ENCODE measurements around the gene ZNRF4. TPM values are rescaled to one million over a fixed set of nuclear protein-coding genes. Genes with fewer than 3 reads are reported as not detected.

The ZNRF4 gene
- total and polyA plus RNA-seq, 7 experiments from 2014 or later: not detected

DNA sequence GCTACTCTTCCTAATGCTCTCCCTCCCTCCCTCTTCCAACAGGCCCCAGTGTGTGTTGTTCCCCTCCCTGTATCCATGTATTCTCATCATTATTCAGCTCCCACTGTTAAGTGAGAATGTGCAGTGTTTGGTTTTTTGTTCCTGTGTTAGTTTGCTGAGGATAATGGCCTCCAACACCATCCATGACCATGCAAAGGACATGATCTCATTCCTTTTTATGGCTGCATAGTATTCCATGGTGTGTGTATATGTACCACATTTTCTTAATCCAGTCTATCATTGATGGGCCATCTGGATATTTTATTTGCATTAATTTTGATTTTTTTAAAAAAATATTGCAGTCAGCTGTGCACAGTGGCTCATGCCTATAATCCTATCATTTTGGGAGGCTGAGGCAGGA is 15.8 kb upstream of the ZNRF4 start:
- CTCF ChIA-PET: no interaction called here
- no peak overlapping the region for H3K4me3 Mint-ChIP-seq

DNA sequence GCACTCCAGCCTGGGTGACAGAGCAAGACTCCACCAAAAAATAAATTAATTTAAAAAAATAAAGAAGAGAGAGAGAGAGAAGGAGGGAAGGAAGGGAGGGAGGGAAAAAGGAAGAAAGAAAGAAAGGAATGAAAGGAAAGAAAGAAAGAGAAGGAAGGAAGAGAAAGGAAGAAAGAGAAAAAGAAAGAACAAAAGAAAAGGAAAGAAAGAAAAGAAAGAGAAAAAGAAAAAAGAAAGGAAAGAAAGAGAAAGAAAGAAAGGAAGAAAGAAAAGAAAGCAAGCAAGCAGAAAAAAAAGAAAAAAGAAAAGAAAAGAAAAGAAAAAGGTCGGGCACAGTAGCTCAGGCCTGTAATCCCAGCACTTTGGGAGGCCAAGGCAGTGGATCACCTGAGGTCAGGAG is 14.9 kb upstream of the ZNRF4 start:
- CTCF ChIA-PET: no interaction called here
- Histone ChIP-seq H3K4me3 (ENCODE audit: low read length) (no peak overlapping the region), H3K27ac (ENCODE audit: low read depth, low read length) (no peak overlapping the region), H3K27me3 (ENCODE audit: control insufficient read depth in 2 of 2, insufficient read depth in 2 of 2, low read length in 2 of 2) (no peaks in the 10 kb centered on the region), H3K9me3 (ENCODE audit: control insufficient read depth in 2 of 3, low read length in 3 of 3) (no peaks in the 10 kb centered on the region), H3K36me3 (ENCODE audit: control insufficient read depth in 2 of 3, insufficient read depth in 3 of 3, low read length in 3 of 3) (no peaks in the 10 kb centered on the region), H3K4me1 (ENCODE audit: control insufficient read depth in 2 of 2, insufficient read depth in 2 of 2, low read length in 2 of 2) (no peaks in the 10 kb centered on the region)
- ATAC-seq (no peak), DNase-seq (no peak)
- peaks cover 0 to 1% (median 0%) of the 10 kb centered on the region in 7 donors for H3K4me1 Mint-ChIP-seq
- H3K9me3 Mint-ChIP-seq: peaks cover 0 to 8% (median 0%) of the 10 kb centered on the region in 11 donors
- no peak overlapping the region for H3K4me3 Mint-ChIP-seq
- intact Hi-C loops (cut with micrococcal nuclease): no loop called here
- POLR2A ChIA-PET: no interaction called here
- H3K27ac Mint-ChIP-seq: no peak overlapping the region
- H3K36me3 Mint-ChIP-seq: no peaks in the 10 kb centered on the region
- peaks cover 9 to 51% (median 37%) of the 10 kb centered on the region in 5 donors for H3K27me3 Mint-ChIP-seq

More for the DNA sequence above, 15.8 kb upstream of the ZNRF4 start:
- no peaks in the 10 kb centered on the region for H3K36me3 ChIP-seq (ENCODE audit: control insufficient read depth in 2 of 3, insufficient read depth in 3 of 3, low read length in 3 of 3)
- H3K9me3 ChIP-seq (ENCODE audit: control insufficient read depth in 2 of 3, low read length in 3 of 3): no peaks in the 10 kb centered on the region
- no peak overlapping the region for H3K4me3 ChIP-seq (ENCODE audit: low read length)
- Mint-ChIP-seq H3K27ac (no peak overlapping the region), H3K4me1 (peaks cover 0 to 1% (median 0%) of the 10 kb centered on the region in 7 donors), H3K27me3 (peaks cover 9 to 44% (median 35%) of the 10 kb centered on the region in 5 donors), H3K36me3 (no peaks in the 10 kb centered on the region), H3K9me3 (peaks cover 0 to 9% (median 0%) of the 10 kb centered on the region in 11 donors)
- POLR2A ChIA-PET: no interaction called here
- DNase-seq (no peak), ATAC-seq (no peak)
- H3K4me1 ChIP-seq (ENCODE audit: control insufficient read depth in 2 of 2, insufficient read depth in 2 of 2, low read length in 2 of 2): no peaks in the 10 kb centered on the region
- no peak overlapping the region for H3K27ac ChIP-seq (ENCODE audit: low read depth, low read length)
- no peaks in the 10 kb centered on the region for H3K27me3 ChIP-seq (ENCODE audit: control insufficient read depth in 2 of 2, insufficient read depth in 2 of 2, low read length in 2 of 2)
- intact Hi-C loops (cut with micrococcal nuclease): no loop called here

DNA sequence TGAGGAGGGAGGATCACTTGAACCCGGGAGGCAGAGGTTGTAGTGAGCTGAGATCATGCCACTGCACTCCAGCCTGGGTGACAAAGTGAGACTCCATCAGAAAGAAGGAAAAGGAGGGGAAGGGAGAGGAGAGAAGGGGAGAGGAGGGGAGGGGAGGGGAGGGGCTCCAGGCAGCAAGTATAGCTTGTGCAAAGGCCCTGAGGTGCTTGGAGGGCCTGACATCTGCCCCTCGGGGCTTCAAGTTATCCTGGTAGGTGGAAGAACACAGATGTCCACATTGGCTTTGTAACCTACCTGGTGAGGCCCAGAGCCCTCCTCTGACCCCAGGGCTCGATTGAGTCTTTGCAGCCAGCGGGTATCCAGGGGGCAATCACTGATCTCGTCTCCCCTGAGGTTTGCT is 11.5 kb upstream of the ZNRF4 start:
- no peaks in the 10 kb centered on the region for H3K36me3 Mint-ChIP-seq
- no peaks in the 10 kb centered on the region for H3K27me3 ChIP-seq (ENCODE audit: control insufficient read depth in 2 of 2, insufficient read depth in 2 of 2, low read length in 2 of 2)
- H3K27ac Mint-ChIP-seq: no peak overlapping the region
- H3K27ac ChIP-seq (ENCODE audit: low read depth, low read length): no peak overlapping the region
- ChIA-PET CTCF (no interaction called here), POLR2A (no interaction called here)
- no peaks in the 10 kb centered on the region for H3K4me1 ChIP-seq (ENCODE audit: control insufficient read depth in 2 of 2, insufficient read depth in 2 of 2, low read length in 2 of 2)
- no peak overlapping the region for H3K4me3 ChIP-seq (ENCODE audit: low read length)
- no peak overlapping the region for H3K4me3 Mint-ChIP-seq
- ATAC-seq (no peak), DNase-seq (no peak)
- intact Hi-C loops (cut with micrococcal nuclease): no loop called here
- H3K36me3 ChIP-seq (ENCODE audit: control insufficient read depth in 2 of 3, insufficient read depth in 3 of 3, low read length in 3 of 3): no peaks in the 10 kb centered on the region
- peaks cover 0 to 43% (median 36%) of the 10 kb centered on the region in 5 donors for H3K27me3 Mint-ChIP-seq
- no peaks in the 10 kb centered on the region for H3K4me1 Mint-ChIP-seq
- H3K9me3 ChIP-seq (ENCODE audit: control insufficient read depth in 2 of 3, low read length in 3 of 3): no peaks in the 10 kb centered on the region
- peaks cover 0 to 8% (median 0%) of the 10 kb centered on the region in 11 donors for H3K9me3 Mint-ChIP-seq

DNA sequence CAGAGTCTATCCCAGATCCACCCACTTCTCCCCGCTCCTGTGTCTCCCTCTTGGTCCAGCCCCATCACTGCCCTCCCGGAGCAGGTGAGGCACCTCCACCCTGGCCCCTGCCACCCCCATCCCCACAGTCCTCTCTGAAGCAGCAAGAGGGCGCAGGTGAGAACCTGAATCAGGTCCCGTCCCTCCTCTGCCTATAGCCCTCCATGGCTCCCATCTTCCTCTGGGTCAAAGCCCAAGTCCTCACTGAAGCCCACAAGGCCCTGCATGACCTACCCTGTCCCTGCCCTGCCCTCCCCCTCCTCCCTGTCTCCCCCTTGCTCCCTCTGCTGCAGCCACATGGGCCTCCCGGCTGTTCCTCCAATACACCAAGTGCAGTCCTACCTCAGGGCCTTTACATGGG is 10.8 kb upstream of the ZNRF4 start:
- no peak overlapping the region for H3K27ac Mint-ChIP-seq
- Histone ChIP-seq H3K4me3 (ENCODE audit: low read length) (no peak overlapping the region), H3K36me3 (ENCODE audit: control insufficient read depth in 2 of 3, insufficient read depth in 3 of 3, low read length in 3 of 3) (no peaks in the 10 kb centered on the region), H3K27me3 (ENCODE audit: control insufficient read depth in 2 of 2, insufficient read depth in 2 of 2, low read length in 2 of 2) (no peaks in the 10 kb centered on the region), H3K27ac (ENCODE audit: low read depth, low read length) (no peak overlapping the region), H3K9me3 (ENCODE audit: control insufficient read depth in 2 of 3, low read length in 3 of 3) (no peaks in the 10 kb centered on the region), H3K4me1 (ENCODE audit: control insufficient read depth in 2 of 2, insufficient read depth in 2 of 2, low read length in 2 of 2) (no peaks in the 10 kb centered on the region)
- H3K36me3 Mint-ChIP-seq: no peaks in the 10 kb centered on the region
- no peak for ATAC-seq
- H3K27me3 Mint-ChIP-seq: peaks cover 0 to 45% (median 33%) of the 10 kb centered on the region in 5 donors
- peaks cover 0 to 7% (median 0%) of the 10 kb centered on the region in 11 donors for H3K9me3 Mint-ChIP-seq
- no peaks in the 10 kb centered on the region for H3K4me1 Mint-ChIP-seq
- no peak for DNase-seq
- intact Hi-C loops (cut with micrococcal nuclease): no loop called here
- ChIA-PET POLR2A (no interaction called here), CTCF (no interaction called here)
- no peak overlapping the region for H3K4me3 Mint-ChIP-seq

DNA sequence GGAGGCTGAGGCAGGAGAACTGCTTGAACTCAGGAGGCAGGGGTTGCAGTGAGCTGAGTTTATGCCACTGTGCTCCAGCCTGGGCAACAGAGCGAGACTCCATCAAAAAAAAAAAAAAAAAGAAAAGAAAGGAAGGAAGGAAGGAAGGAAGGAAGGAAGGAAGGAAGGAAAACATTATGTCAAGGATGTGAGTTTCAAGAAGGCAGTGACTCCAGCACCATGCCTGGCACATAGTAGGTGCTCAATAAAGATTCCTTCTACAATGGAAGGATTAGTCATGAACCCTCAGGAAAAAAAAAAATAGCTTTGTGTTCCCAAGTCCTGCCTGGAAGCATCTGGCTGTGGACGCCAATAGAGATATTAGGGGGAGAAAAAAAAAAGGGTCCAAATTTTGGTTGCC is 10.1 kb upstream of the ZNRF4 start:
- no peaks in the 10 kb centered on the region for H3K9me3 ChIP-seq (ENCODE audit: control insufficient read depth in 2 of 3, low read length in 3 of 3)
- ATAC-seq: no peak
- H3K27me3 ChIP-seq (ENCODE audit: control insufficient read depth in 2 of 2, insufficient read depth in 2 of 2, low read length in 2 of 2): no peaks in the 10 kb centered on the region
- CTCF ChIA-PET: no interaction called here
- Mint-ChIP-seq H3K27me3 (peaks cover 0 to 52% (median 38%) of the 10 kb centered on the region in 5 donors), H3K36me3 (no peaks in the 10 kb centered on the region), H3K9me3 (peaks cover 0 to 7% (median 0%) of the 10 kb centered on the region in 11 donors), H3K4me3 (no peak overlapping the region), H3K27ac (no peak overlapping the region), H3K4me1 (no peaks in the 10 kb centered on the region)
- DNase-seq: no peak
- no peaks in the 10 kb centered on the region for H3K4me1 ChIP-seq (ENCODE audit: control insufficient read depth in 2 of 2, insufficient read depth in 2 of 2, low read length in 2 of 2)
- H3K36me3 ChIP-seq (ENCODE audit: control insufficient read depth in 2 of 3, insufficient read depth in 3 of 3, low read length in 3 of 3): no peaks in the 10 kb centered on the region
- no peak overlapping the region for H3K4me3 ChIP-seq (ENCODE audit: low read length)
- H3K27ac ChIP-seq (ENCODE audit: low read depth, low read length): no peak overlapping the region
- POLR2A ChIA-PET: no interaction called here
- intact Hi-C loops (cut with micrococcal nuclease): no loop called here

DNA sequence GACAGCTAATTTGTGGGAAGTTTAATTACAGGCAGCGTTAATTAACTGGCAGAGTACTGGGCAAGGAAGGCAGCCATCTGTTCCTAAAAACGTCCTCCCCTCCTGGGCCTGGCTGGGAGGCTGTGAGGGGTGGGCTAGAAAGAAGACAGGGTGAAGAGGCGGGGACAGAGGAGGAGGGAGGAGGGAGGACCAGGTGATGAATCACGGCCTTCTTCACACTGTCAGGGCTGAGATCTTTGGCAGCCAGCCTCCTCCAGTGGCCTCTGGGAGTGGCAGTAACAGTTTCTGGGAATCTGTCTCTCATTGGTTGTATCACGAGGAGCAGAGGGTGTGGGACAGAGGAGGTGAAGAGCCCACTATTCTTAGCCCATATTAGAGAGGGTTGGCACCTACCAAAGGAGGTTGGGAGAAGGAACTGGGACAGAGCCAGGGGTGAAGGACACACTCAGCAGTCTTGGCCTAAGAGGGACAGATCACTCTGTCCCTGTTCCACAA is 9.6 kb upstream of the ZNRF4 start:
- intact Hi-C loops (cut with micrococcal nuclease): no loop called here
- H3K9me3 Mint-ChIP-seq: peaks cover 0 to 5% (median 0%) of the 10 kb centered on the region in 11 donors
- ChIA-PET CTCF (interaction anchor here (0.8 kb wide), 1 partner anchor 382 kb away, joined by 3 read pairs; no protein-coding TSS in a partner anchor), POLR2A (no interaction called here)
- H3K27me3 ChIP-seq (ENCODE audit: control insufficient read depth in 2 of 2, insufficient read depth in 2 of 2, low read length in 2 of 2): no peaks in the 10 kb centered on the region
- H3K27ac Mint-ChIP-seq: no peak overlapping the region
- no peaks in the 10 kb centered on the region for H3K9me3 ChIP-seq (ENCODE audit: control insufficient read depth in 2 of 3, low read length in 3 of 3)
- no peaks in the 10 kb centered on the region for H3K36me3 Mint-ChIP-seq
- H3K4me3 Mint-ChIP-seq: no peak overlapping the region
- no peak for ATAC-seq
- no peak overlapping the region for H3K27ac ChIP-seq (ENCODE audit: low read depth, low read length)
- H3K27me3 Mint-ChIP-seq: peaks cover 0 to 50% (median 40%) of the 10 kb centered on the region in 5 donors
- no peaks in the 10 kb centered on the region for H3K4me1 Mint-ChIP-seq
- no peak for DNase-seq
- no peaks in the 10 kb centered on the region for H3K4me1 ChIP-seq (ENCODE audit: control insufficient read depth in 2 of 2, insufficient read depth in 2 of 2, low read length in 2 of 2)
- H3K36me3 ChIP-seq (ENCODE audit: control insufficient read depth in 2 of 3, insufficient read depth in 3 of 3, low read length in 3 of 3): no peaks in the 10 kb centered on the region
- no peak overlapping the region for H3K4me3 ChIP-seq (ENCODE audit: low read length)

DNA sequence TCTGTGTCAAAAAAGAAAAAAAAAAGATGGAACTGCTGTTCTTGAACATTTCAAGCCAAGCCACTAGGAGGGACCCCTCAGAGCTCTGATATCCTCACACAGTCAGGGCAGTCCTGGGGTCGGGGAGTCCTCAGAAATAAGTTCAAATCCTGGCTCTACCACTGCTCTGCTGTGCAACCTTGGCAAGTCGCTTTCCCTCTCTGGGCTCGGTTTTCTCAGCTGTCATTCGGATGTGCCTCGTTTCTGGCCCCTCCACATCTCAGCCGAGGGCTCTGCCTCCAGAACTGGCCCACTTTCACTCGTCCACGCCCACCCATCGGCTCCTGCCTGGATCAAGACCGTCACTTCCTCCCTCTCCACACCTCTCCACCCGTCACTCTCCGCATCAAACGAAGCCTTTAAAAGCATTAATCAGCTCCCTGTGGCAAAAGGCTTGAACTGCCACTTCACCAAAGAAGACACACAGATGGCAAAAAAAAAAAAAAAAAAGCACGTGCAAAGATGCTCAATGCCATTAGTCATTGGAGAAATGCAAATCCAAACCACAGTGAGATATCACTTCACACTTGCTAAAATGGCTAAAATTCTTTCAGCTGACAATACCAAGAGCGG is 7.4 kb upstream of the ZNRF4 start:
- no peaks in the 10 kb centered on the region for H3K4me1 ChIP-seq (ENCODE audit: control insufficient read depth in 2 of 2, insufficient read depth in 2 of 2, low read length in 2 of 2)
- Mint-ChIP-seq H3K36me3 (no peaks in the 10 kb centered on the region), H3K4me1 (no peaks in the 10 kb centered on the region), H3K27me3 (peaks cover 0 to 56% (median 40%) of the 10 kb centered on the region in 5 donors), H3K4me3 (no peak overlapping the region), H3K9me3 (peaks cover 0 to 3% (median 0%) of the 10 kb centered on the region in 11 donors), H3K27ac (peak overlapping the region in 1 of 9 donors; percentile 72)
- ATAC-seq (no peak), DNase-seq (no peak)
- no peaks in the 10 kb centered on the region for H3K36me3 ChIP-seq (ENCODE audit: control insufficient read depth in 2 of 3, insufficient read depth in 3 of 3, low read length in 3 of 3)
- no peak overlapping the region for H3K4me3 ChIP-seq (ENCODE audit: low read length)
- ChIA-PET CTCF (interaction anchor here (0.6 kb wide), 1 partner anchor 75 kb away, joined by 4 read pairs; no protein-coding TSS in a partner anchor), POLR2A (interaction anchor here (0.7 kb wide), 1 partner anchor 10 kb away, joined by 3 read pairs; no protein-coding TSS in a partner anchor)
- H3K27ac ChIP-seq (ENCODE audit: low read depth, low read length): no peak overlapping the region
- H3K27me3 ChIP-seq (ENCODE audit: control insufficient read depth in 2 of 2, insufficient read depth in 2 of 2, low read length in 2 of 2): no peaks in the 10 kb centered on the region
- no peaks in the 10 kb centered on the region for H3K9me3 ChIP-seq (ENCODE audit: control insufficient read depth in 2 of 3, low read length in 3 of 3)
- intact Hi-C loops (cut with micrococcal nuclease): no loop called here

Measured in naive thymus-derived CD4-positive, alpha-beta T cell (primary cell).